ENCODE results near the gene VANGL1. TPM values are rescaled to one million over a fixed set of nuclear protein-coding genes. Genes with fewer than 3 reads are reported as not detected.

VANGL1 gene
- total RNA-seq, result 10 to 100 TPM; 17.7 to 33.6 (median 26.2) TPM

DNA sequence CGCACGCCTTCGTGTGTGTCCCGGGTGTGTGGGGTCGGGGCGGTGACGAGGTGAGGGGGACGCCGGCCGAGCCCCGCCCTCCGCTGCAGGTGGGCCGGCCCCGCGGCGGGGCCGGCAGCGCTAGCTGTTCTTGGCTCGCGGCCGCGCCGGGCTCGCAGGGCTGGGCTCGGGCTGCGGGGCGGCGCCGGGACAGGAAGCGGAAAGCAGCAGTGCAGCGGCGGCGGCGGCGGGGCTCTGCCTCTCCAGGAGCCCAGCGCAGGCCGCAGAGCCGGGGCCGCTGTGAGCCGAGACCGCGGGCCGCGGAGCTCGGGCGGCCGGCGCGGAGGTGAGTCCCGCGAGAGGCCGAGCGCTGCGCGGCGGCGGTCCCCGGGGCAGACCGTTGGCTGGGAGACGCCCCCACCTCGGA lies at the start of gene VANGL1:
TSS of gene VANGL1 (plus strand) at position 209 of the 406 bp plus-strand sequence. CDS start 9,444 bp downstream, outside the sequence.
- no peaks in the 10 kb centered on the region for H3K27me3 ChIP-seq
- no peaks in the 10 kb centered on the region for H3K9me3 ChIP-seq
- peak within 1 kb of the TSS; percentile 87 for H3K4me3 ChIP-seq
- peaks cover 26% of the 10 kb centered on the region for H3K4me1 ChIP-seq
- WGBS, result 12% methylated on average over 5 of the region's 61 CpGs
- peak within 1 kb of the TSS; percentile 86 for H3K27ac ChIP-seq
- no peaks in the 10 kb centered on the region for H3K36me3 ChIP-seq
- no peak for DNase-seq (ENCODE audit: low spot score in 2 of 2)
- no peak for TF ChIP-seq EP300 (IDR thresholded peaks at IDR 0.05)
- TF ChIP-seq POLR2A (IDR thresholded peaks at IDR 0.05), result no peak
- no peak for TF ChIP-seq POLR2AphosphoS5 (IDR thresholded peaks at IDR 0.05)
- TF ChIP-seq, protein P1, sequence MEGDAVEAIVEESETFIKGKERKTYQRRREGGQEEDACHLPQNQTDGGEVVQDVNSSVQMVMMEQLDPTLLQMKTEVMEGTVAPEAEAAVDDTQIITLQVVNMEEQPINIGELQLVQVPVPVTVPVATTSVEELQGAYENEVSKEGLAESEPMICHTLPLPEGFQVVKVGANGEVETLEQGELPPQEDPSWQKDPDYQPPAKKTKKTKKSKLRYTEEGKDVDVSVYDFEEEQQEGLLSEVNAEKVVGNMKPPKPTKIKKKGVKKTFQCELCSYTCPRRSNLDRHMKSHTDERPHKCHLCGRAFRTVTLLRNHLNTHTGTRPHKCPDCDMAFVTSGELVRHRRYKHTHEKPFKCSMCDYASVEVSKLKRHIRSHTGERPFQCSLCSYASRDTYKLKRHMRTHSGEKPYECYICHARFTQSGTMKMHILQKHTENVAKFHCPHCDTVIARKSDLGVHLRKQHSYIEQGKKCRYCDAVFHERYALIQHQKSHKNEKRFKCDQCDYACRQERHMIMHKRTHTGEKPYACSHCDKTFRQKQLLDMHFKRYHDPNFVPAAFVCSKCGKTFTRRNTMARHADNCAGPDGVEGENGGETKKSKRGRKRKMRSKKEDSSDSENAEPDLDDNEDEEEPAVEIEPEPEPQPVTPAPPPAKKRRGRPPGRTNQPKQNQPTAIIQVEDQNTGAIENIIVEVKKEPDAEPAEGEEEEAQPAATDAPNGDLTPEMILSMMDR (IDR thresholded peaks at IDR 0.05), result no peak

DNA sequence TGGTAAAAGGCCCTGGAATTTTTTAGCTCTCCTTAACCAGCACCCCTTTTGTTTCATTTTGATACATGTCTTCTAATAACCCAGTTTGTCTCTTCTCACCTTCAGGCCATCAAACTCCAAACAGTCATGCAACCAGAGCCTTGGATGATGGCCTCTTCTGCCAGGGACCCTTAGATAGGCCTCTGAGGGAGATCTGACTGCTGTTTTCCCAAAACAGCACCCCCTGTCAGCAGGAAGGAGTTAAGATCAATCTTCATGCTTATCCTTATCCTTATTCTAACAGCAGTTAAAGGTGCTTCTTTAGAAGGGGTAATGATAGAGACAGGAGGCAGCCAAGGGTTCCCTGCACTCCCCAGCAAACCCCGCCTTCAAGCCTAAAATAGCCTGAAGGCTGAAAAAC lies 49.5 kb upstream of the VANGL1 start:
- TF ChIP-seq EP300 (IDR thresholded peaks at IDR 0.05) (no peak), POLR2AphosphoS5 (IDR thresholded peaks at IDR 0.05) (no peak), POLR2A (IDR thresholded peaks at IDR 0.05) (no peak)
- TF ChIP-seq, protein P1 (IDR thresholded peaks at IDR 0.05), result no peak
- Histone ChIP-seq H3K4me3 (no peak overlapping the region), H3K9me3 (no peaks in the 10 kb centered on the region), H3K36me3 (no peaks in the 10 kb centered on the region), H3K4me1 (peaks cover 6% of the 10 kb centered on the region), H3K27ac (no peak overlapping the region), H3K27me3 (no peaks in the 10 kb centered on the region)
- 100% methylated on average over 1 of the region's 1 CpG for WGBS
- no peak for DNase-seq (ENCODE audit: low spot score in 2 of 2)

DNA sequence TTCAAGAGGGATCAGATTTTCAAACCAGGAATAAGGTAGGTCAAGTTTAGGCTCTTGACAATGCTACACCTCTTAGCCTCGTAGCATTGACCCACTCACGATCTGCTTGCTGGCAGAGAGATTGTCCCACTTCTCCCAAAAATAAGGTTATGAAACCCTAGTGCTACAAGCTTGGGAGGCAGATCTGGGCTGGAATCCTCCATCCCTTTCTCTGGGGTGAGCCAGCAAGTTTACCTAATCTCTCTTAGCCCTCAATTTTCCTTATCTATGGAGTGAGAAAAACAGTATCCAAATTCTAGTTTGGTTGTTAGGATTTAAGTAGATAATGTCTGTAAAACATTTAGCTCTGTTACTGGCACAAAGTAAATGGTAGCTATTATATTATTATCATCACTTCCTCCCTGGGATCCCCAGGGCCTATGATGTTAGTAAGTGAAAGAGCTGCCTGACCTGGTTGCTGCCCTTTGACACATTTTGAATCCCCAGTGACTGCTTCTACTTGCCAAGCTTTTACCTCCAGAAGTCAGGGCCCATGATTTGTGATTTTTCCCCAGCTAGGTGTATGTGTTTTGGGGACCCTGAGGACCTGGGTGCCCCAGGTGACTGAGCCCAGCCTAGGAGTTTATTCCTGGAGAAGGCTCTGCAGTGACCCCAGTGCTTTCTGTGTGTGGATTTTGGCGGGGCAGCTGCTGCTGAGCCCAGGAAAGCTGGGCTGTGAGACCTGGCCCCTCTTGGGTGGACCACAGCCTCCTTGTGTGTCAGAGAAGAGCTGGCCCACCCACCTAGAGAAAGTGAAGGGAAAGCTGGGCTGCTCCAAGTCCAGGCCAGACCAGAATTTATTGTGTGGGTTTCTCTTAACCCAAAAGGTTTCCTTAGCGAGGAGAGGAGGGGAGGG lies 48.2 kb upstream of the VANGL1 start:
- Histone ChIP-seq H3K4me1 (peaks cover 6% of the 10 kb centered on the region), H3K27me3 (no peaks in the 10 kb centered on the region), H3K9me3 (no peaks in the 10 kb centered on the region), H3K4me3 (no peak overlapping the region), H3K36me3 (no peaks in the 10 kb centered on the region), H3K27ac (no peak overlapping the region)
- DNase-seq (ENCODE audit: low spot score in 2 of 2), result no peak
- 92% methylated on average over 4 of the region's 4 CpGs for WGBS
- TF ChIP-seq POLR2AphosphoS5 (IDR thresholded peaks at IDR 0.05) (no peak), POLR2A (IDR thresholded peaks at IDR 0.05) (no peak), EP300 (IDR thresholded peaks at IDR 0.05) (no peak)
- TF ChIP-seq, protein P1 (IDR thresholded peaks at IDR 0.05), result no peak

DNA sequence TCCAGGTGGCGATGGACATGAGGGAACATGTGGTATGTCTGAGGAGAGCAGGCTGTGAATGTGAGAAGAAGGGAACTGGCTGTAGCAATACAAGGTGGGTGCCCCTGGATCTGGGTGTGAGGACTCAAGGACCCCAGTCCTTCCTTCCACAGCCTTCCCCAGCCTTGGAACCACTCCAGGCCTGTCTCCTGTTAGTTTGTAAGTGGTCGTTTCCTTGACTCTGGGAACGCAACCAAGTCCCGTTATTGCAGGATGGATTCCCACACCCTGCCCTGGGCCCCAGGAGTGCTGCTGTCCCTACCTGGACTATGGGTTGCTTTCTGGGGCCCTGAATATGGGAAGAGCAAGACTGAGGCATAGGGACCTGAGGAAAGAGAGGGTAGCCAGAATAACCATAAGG lies 47.2 kb upstream of the VANGL1 start:
- H3K4me3 ChIP-seq, result no peak overlapping the region
- H3K27me3 ChIP-seq, result no peaks in the 10 kb centered on the region
- no peak overlapping the region for H3K27ac ChIP-seq
- no peak for DNase-seq (ENCODE audit: low spot score in 2 of 2)
- 74% methylated on average over 4 of the region's 4 CpGs for WGBS
- no peak for TF ChIP-seq EP300 (IDR thresholded peaks at IDR 0.05)
- TF ChIP-seq POLR2AphosphoS5 (IDR thresholded peaks at IDR 0.05), result no peak
- TF ChIP-seq, protein P1 (IDR thresholded peaks at IDR 0.05), result no peak
- TF ChIP-seq POLR2A (IDR thresholded peaks at IDR 0.05), result no peak
- H3K36me3 ChIP-seq, result no peaks in the 10 kb centered on the region
- H3K9me3 ChIP-seq, result no peaks in the 10 kb centered on the region
- peaks cover 6% of the 10 kb centered on the region for H3K4me1 ChIP-seq

DNA sequence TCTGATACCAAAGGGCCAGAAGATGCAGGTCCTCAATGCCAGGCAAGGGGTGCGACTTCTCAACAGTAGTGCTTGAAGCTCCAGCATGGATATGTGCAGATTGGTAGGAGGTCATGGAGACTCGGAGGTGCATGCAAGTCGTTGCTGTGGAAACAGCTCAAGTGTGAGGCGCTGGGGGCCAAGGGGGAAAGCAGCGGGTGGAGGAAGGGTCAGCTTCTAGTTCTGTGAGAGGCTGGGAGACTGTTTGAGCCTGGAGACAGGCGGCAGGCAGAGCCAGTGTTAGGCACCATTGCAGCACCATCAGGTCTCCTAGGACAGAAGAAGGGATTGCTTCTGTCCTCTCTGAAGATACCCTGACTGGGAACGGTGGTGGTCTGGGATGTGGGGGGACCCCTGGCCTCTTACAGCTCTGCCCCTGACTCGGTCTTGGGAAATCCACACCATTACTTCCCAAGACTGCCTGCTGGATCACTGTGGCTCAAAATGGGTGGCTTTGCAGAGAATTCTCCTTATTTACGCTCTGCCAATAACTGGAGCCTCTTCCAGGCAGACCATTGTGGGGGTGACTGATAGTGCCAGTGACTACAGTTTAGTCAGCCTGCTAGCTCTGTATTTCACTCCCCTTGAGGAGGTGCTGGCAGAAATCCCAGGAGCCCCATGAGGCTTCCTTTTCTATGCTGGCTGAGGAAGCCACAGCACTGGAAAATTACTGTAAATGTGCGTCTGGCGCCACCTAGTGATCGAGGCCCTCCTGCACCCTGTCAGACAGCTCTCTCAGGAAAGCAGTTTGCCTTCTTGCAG lies 46.3 kb upstream of the VANGL1 start:
- Histone ChIP-seq H3K27ac (no peak overlapping the region), H3K36me3 (no peaks in the 10 kb centered on the region), H3K4me1 (peaks cover 6% of the 10 kb centered on the region), H3K4me3 (no peak overlapping the region), H3K9me3 (no peaks in the 10 kb centered on the region), H3K27me3 (no peaks in the 10 kb centered on the region)
- TF ChIP-seq POLR2AphosphoS5 (IDR thresholded peaks at IDR 0.05) (no peak), EP300 (IDR thresholded peaks at IDR 0.05) (no peak), POLR2A (IDR thresholded peaks at IDR 0.05) (no peak)
- TF ChIP-seq, protein P1 (IDR thresholded peaks at IDR 0.05), result peak; percentile 50 to 92
- 63% methylated on average over 12 of the region's 12 CpGs for WGBS
- peak; percentile 86 to 87 for DNase-seq (ENCODE audit: low spot score in 2 of 2)

All from suprapubic skin (tissue), 4 donors.